ENCODE measurements around the gene NBEA. TPM values are rescaled to one million over a fixed set of nuclear protein-coding genes. Genes with fewer than 3 reads are reported as not detected.

The NBEA gene
- total RNA-seq, 1 experiment from 2014 or later = 0.54 TPM

DNA sequence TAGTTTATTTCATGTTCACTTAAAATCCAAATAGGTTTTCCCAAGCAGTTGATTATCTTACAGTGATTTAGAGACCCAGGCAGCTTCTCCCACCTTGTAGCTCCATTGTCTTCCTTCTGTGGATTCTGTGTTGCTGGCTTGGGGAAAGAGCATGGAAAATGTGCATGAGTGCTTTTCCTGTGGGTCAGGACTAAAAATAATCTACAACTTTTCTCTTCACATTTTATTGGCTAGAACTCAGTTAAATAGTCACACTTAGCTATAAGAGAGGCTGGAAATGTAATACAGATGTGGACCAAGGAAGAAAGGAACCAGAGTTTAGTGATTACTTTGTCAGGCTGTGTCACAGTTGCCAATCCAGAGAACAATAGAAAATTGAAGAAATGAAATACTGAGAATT lies 198.8 kb downstream of the NBEA start:
- Mint-ChIP-seq H3K4me1 (ENCODE audit: low read depth, unreplicated experiment) (no peaks in the 10 kb centered on the region), H3K27ac (ENCODE audit: unreplicated experiment) (no peak overlapping the region), H3K27me3 (ENCODE audit: insufficient read depth, unreplicated experiment) (peaks cover 2% of the 10 kb centered on the region), H3K4me3 (ENCODE audit: unreplicated experiment) (no peak overlapping the region), H3K9me3 (ENCODE audit: unreplicated experiment) (no peaks in the 10 kb centered on the region), H3K36me3 (ENCODE audit: insufficient read depth, unreplicated experiment) (no peaks in the 10 kb centered on the region)
- BruUV-seq (replicated peaks) = no TSS peak
- CTCF ChIA-PET = no interaction called here
- Histone ChIP-seq H3K4me1 (no peaks in the 10 kb centered on the region), H3K9me3 (no peaks in the 10 kb centered on the region), H3K4me3 (ENCODE audit: low read depth, low read length) (no peak overlapping the region), H3K36me3 (ENCODE audit: control insufficient read depth, insufficient read depth, low read length) (no peaks in the 10 kb centered on the region), H3K27me3 (replicated peaks; ENCODE audit: control insufficient read depth, insufficient read depth, low read length) (no peaks in the 10 kb centered on the region)
- TF ChIP-seq, protein P1, sequence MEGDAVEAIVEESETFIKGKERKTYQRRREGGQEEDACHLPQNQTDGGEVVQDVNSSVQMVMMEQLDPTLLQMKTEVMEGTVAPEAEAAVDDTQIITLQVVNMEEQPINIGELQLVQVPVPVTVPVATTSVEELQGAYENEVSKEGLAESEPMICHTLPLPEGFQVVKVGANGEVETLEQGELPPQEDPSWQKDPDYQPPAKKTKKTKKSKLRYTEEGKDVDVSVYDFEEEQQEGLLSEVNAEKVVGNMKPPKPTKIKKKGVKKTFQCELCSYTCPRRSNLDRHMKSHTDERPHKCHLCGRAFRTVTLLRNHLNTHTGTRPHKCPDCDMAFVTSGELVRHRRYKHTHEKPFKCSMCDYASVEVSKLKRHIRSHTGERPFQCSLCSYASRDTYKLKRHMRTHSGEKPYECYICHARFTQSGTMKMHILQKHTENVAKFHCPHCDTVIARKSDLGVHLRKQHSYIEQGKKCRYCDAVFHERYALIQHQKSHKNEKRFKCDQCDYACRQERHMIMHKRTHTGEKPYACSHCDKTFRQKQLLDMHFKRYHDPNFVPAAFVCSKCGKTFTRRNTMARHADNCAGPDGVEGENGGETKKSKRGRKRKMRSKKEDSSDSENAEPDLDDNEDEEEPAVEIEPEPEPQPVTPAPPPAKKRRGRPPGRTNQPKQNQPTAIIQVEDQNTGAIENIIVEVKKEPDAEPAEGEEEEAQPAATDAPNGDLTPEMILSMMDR (IDR thresholded peaks at IDR 0.05; ENCODE audit: insufficient read depth in 1 of 2, low read depth in 1 of 2, low read length in 1 of 2, severe bottlenecking in 1 of 2, unreplicated experiment in 1 of 2) = no peak
- POLR2A ChIA-PET = no interaction called here
- intact Hi-C loops (cut with micrococcal nuclease; ENCODE audit: unreplicated experiment) = no loop called here
- no peak for DNase-seq

DNA sequence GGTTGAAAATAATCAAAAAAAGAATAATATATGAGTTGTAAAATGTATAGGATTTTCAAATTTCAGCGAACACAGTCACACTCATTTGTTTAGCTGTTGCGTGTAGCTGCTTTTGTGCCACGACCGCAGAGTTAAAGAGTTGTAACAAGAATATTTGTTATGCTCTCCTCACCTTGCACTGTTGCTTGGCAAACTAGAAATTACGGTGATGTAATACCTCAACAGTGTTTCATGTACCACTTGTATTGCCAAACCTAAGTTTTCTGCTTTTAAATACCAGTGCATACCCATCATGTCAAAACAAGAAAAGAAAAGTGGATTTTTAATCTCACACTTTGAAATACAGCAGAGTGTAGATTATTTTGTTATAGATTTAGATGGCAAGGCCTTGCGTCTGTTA lies 201.1 kb downstream of the NBEA start:
- intact Hi-C loops (cut with micrococcal nuclease; ENCODE audit: unreplicated experiment) = no loop called here
- POLR2A ChIA-PET = no interaction called here

DNA sequence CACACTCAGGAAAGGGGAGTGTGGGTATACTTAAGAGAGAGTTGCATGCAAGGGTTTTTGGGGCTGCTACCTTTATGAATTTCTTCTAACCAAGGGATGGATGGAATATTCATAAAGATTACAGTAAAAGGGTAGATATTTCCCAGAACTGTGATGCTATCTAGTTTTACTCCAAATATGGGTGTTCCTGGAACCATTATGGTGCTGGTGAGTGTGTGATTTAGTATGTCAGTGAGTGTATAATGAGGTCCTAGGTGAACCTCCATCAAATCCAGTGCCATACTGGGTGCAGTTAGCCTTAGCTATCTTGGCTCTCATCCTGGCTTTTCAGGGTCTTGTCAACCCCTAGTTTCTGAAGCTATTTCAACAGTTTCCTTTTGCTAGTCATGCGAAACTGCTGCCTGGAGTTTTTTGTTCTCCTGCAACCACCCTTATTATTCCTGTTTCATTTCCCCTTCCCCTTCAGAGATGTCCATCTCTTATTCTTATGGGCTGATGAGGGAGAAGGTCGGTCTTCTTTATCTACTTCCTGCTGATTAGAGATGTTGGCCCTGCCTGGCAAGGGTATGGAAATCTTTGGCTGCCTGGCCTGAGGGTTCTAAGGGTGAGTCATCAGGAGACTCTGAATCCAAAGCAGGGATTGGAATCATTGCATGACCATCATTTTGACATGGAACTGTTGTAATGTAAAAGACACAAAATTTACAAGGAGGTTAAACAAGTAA lies 202.3 kb downstream of the NBEA start:
- no peak overlapping the region for H3K4me3 Mint-ChIP-seq (ENCODE audit: unreplicated experiment)
- TF ChIP-seq, protein P1 (IDR thresholded peaks at IDR 0.05; ENCODE audit: insufficient read depth in 1 of 2, low read depth in 1 of 2, low read length in 1 of 2, severe bottlenecking in 1 of 2, unreplicated experiment in 1 of 2) = no peak
- no peak overlapping the region for H3K27ac Mint-ChIP-seq (ENCODE audit: unreplicated experiment)
- CTCF ChIA-PET = no interaction called here
- BruUV-seq (replicated peaks) = no TSS peak
- Histone ChIP-seq H3K27me3 (replicated peaks; ENCODE audit: control insufficient read depth, insufficient read depth, low read length) (no peaks in the 10 kb centered on the region), H3K36me3 (ENCODE audit: control insufficient read depth, insufficient read depth, low read length) (no peaks in the 10 kb centered on the region), H3K4me1 (no peaks in the 10 kb centered on the region), H3K9me3 (no peaks in the 10 kb centered on the region), H3K4me3 (ENCODE audit: low read depth, low read length) (no peak overlapping the region)
- H3K4me1 Mint-ChIP-seq (ENCODE audit: low read depth, unreplicated experiment) = no peaks in the 10 kb centered on the region
- POLR2A ChIA-PET = no interaction called here
- no peaks in the 10 kb centered on the region for H3K27me3 Mint-ChIP-seq (ENCODE audit: insufficient read depth, unreplicated experiment)
- H3K9me3 Mint-ChIP-seq (ENCODE audit: unreplicated experiment) = peaks cover 6% of the 10 kb centered on the region
- no peaks in the 10 kb centered on the region for H3K36me3 Mint-ChIP-seq (ENCODE audit: insufficient read depth, unreplicated experiment)
- intact Hi-C loops (cut with micrococcal nuclease; ENCODE audit: unreplicated experiment) = no loop called here
- DNase-seq = no peak

More for the DNA sequence above, 201.1 kb downstream of the NBEA start:
- Histone ChIP-seq H3K9me3 (no peaks in the 10 kb centered on the region), H3K27me3 (replicated peaks; ENCODE audit: control insufficient read depth, insufficient read depth, low read length) (no peaks in the 10 kb centered on the region), H3K4me1 (no peaks in the 10 kb centered on the region), H3K36me3 (ENCODE audit: control insufficient read depth, insufficient read depth, low read length) (no peaks in the 10 kb centered on the region), H3K4me3 (ENCODE audit: low read depth, low read length) (no peak overlapping the region)
- Mint-ChIP-seq H3K27me3 (ENCODE audit: insufficient read depth, unreplicated experiment) (no peaks in the 10 kb centered on the region), H3K4me3 (ENCODE audit: unreplicated experiment) (no peak overlapping the region), H3K27ac (ENCODE audit: unreplicated experiment) (no peak overlapping the region), H3K36me3 (ENCODE audit: insufficient read depth, unreplicated experiment) (no peaks in the 10 kb centered on the region), H3K4me1 (ENCODE audit: low read depth, unreplicated experiment) (no peaks in the 10 kb centered on the region), H3K9me3 (ENCODE audit: unreplicated experiment) (peaks cover 6% of the 10 kb centered on the region)
- no TSS peak for BruUV-seq (replicated peaks)
- no peak for DNase-seq
- TF ChIP-seq, protein P1 (IDR thresholded peaks at IDR 0.05; ENCODE audit: insufficient read depth in 1 of 2, low read depth in 1 of 2, low read length in 1 of 2, severe bottlenecking in 1 of 2, unreplicated experiment in 1 of 2) = no peak
- CTCF ChIA-PET = no interaction called here
